A549 (cell line): ENCODE results near the gene TAS2R10.
"Not testable (repeated sequence)": the region's sequence is repeated elsewhere in the genome, so short reads cannot be mapped to it uniquely, and the experiment has no call there.

Experiments
- CTCF ChIP-seq: fragments of >200 bp; sonication (Bioruptor Twin); formaldehyde crosslinking; IDR thresholded peaks from 3 replicates; pipeline ENCODE4 v1.5.1; 2016
- KDM5A ChIP-seq: fragments of 200-600 bp; sonication (generic); IDR thresholded peaks from 2 replicates; pipeline ENCODE4 v1.6.1; 2016; ENCODE audit warnings: antibody characterized with exemption, mild to moderate bottlenecking

GRCh38 chr12:10791769-10792168 lies 34.4 kb downstream of the TAS2R10 start:
- TF ChIP-seq CTCF, KDM5A: not testable (repeated sequence)
